SU-DHL-6 (cell line): ENCODE measurements around the gene GPX1.

ENCODE experiments used
- H2AFZ ChIP-seq: fragments of 200-600 bp; sonication (generic); 2 replicates; pipeline ENCODE4 v1.6.1; 2014; ENCODE audit warnings: low read depth, mild to moderate bottlenecking, moderate library complexity, mixed read lengths, antibody characterized with exemption, low read length; ENCODE audit not compliant: severe bottlenecking
- H3F3A ChIP-seq: fragments of 200-600 bp; shearing (Covaris generic); 2 replicates; pipeline ENCODE4 v1.6.0; 2016; ENCODE audit warnings: antibody characterized with exemption, mild to moderate bottlenecking; ENCODE audit not compliant: insufficient read depth
- H3K27ac ChIP-seq: fragments of 200-600 bp; sonication (generic); 2 replicates; pipeline ENCODE4 v1.5.1; 2016; ENCODE audit warnings: low read depth, mild to moderate bottlenecking, low read length, moderate library complexity, mixed read lengths
- H3K27me3 ChIP-seq: fragments of 200-600 bp; sonication (generic), shearing (Covaris generic); 2 replicates; pipeline ENCODE4 v1.6.0; 2014; ENCODE audit warnings: mild to moderate bottlenecking, low read length
- H3K36me3 ChIP-seq: fragments of 200-600 bp; sonication (generic); 2 replicates; pipeline ENCODE4 v1.6.1; 2014; ENCODE audit warnings: mild to moderate bottlenecking, low read length, mixed read lengths
- H3K4me2 ChIP-seq: fragments of 300-600, 200-600 bp; shearing (Covaris generic), sonication (generic); 2 replicates; pipeline ENCODE4 v1.6.0; 2014; ENCODE audit warnings: low read length, low read depth, mild to moderate bottlenecking; ENCODE audit not compliant: poor library complexity, severe bottlenecking
- H3K4me3 ChIP-seq: fragments of 200-600 bp; sonication (generic); 2 replicates; pipeline ENCODE4 v1.5.1; 2014; ENCODE audit warnings: antibody characterized with exemption, low read length, mild to moderate bottlenecking, mixed read lengths; ENCODE audit not compliant: insufficient read depth, poor library complexity, severe bottlenecking
- H3K79me2 ChIP-seq: fragments of 200-600 bp; sonication (generic); 2 replicates; pipeline ENCODE4 v1.6.1; 2014; ENCODE audit warnings: mild to moderate bottlenecking, low read length, moderate library complexity; ENCODE audit not compliant: insufficient read depth
- H3K9ac ChIP-seq: fragments of 200-600 bp; sonication (generic); 2 replicates; pipeline ENCODE4 v1.7.0; 2014; ENCODE audit warnings: mild to moderate bottlenecking, low read length
- H3K9me2 ChIP-seq: fragments of 200-600 bp; sonication (generic); replicated peaks from 2 replicates; pipeline ENCODE4 v1.6.1; 2014; ENCODE audit warnings: low read length; ENCODE audit not compliant: insufficient read depth
- H3K9me3 ChIP-seq: fragments of 200-600 bp; sonication (generic); 2 replicates; pipeline ENCODE4 v1.6.1; 2014; ENCODE audit warnings: low read length, mixed read lengths; ENCODE audit not compliant: insufficient read depth
- H4K20me1 ChIP-seq: fragments of 200-600 bp; sonication (generic); 2 replicates; pipeline ENCODE4 v1.6.1; 2014; ENCODE audit warnings: low read depth, mild to moderate bottlenecking, antibody characterized with exemption, low read length, moderate library complexity, mixed read lengths
- CTCF ChIP-seq: fragments of 200-600 bp; sonication (generic); IDR thresholded peaks from one replicate; pipeline ENCODE4 v1.5.1; 2017; ENCODE audit warnings: antibody characterized with exemption, mild to moderate bottlenecking, low read length, moderate library complexity; ENCODE audit not compliant: insufficient read depth, poor library complexity, severe bottlenecking
- EZH2phosphoT487 ChIP-seq: fragments of 200-600 bp; sonication (generic), shearing (Covaris generic); conservative IDR thresholded peaks from 2 replicates; pipeline ENCODE4 v1.6.1; 2018; ENCODE audit warnings: mild to moderate bottlenecking, antibody characterized with exemption, low read length, moderate library complexity, mixed read lengths

The GPX1 gene

GRCh38 chr3:49346797-49347251 lies 11.3 kb downstream of the GPX1 start:
- no peak overlapping the region for H3K9ac ChIP-seq
- H3K4me3 ChIP-seq: no peak overlapping the region
- 0 out of 2 replicates have a peak, but pooled peaks cover 10% of the 10 kb centered on the region for H3F3A ChIP-seq

GRCh38 chr3:49343163-49343562 lies 15.0 kb downstream of the GPX1 start:
- TF ChIP-seq CTCF (no peak), EZH2phosphoT487 (no peak)
- no peak overlapping the region for H2AFZ ChIP-seq
- H3K4me3 ChIP-seq: no peak overlapping the region
- no peaks in the 10 kb centered on the region for H3K9me2 ChIP-seq
- H3K27me3 ChIP-seq: no peaks in the 10 kb centered on the region
- no peaks in the 10 kb centered on the region for H3K36me3 ChIP-seq
- H3K4me2 ChIP-seq: no peak overlapping the region
- peaks cover 17% of the 10 kb centered on the region for H3F3A ChIP-seq
- no peak overlapping the region for H3K27ac ChIP-seq
- H3K9ac ChIP-seq: no peak overlapping the region
- peaks cover 17% of the 10 kb centered on the region for H3K79me2 ChIP-seq
- H4K20me1 ChIP-seq: no peaks in the 10 kb centered on the region
- H3K9me3 ChIP-seq: no peaks in the 10 kb centered on the region

More at GRCh38 chr3:49346797-49347251, 11.3 kb downstream of the GPX1 start:
- no peak overlapping the region for H3K27ac ChIP-seq
- no peak overlapping the region for H3K4me2 ChIP-seq
- H3K9me3 ChIP-seq: no peaks in the 10 kb centered on the region
- H3K27me3 ChIP-seq: no peaks in the 10 kb centered on the region
- no peaks in the 10 kb centered on the region for H3K9me2 ChIP-seq
- TF ChIP-seq EZH2phosphoT487 (no peak), CTCF (no peak)
- H4K20me1 ChIP-seq: no peaks in the 10 kb centered on the region
- H2AFZ ChIP-seq: no peak overlapping the region
- H3K36me3 ChIP-seq: no peaks in the 10 kb centered on the region
- no peaks in the 10 kb centered on the region for H3K79me2 ChIP-seq

- Histone ChIP-seq H3K4me3 (no peak overlapping the region), H3K36me3 (no peaks in the 10 kb centered on the region), H3K9me3 (no peaks in the 10 kb centered on the region), H4K20me1 (no peaks in the 10 kb centered on the region), H3K9me2 (no peaks in the 10 kb centered on the region), H3K27ac (no peak overlapping the region), H3F3A (peaks cover 17% of the 10 kb centered on the region), H3K79me2 (peaks cover 28% of the 10 kb centered on the region), H3K4me2 (no peak overlapping the region), H2AFZ (peak overlapping the region; percentile 1), H3K27me3 (no peaks in the 10 kb centered on the region), H3K9ac (no peak overlapping the region)
- TF ChIP-seq EZH2phosphoT487 (no peak), CTCF (no peak)
Measured at GRCh38 chr3:49341996-49342395, 16.2 kb downstream of the GPX1 start.
